K562 (cell line): Measurements from ENCODE around the gene WDR13. TPM values are rescaled to one million over a fixed set of nuclear protein-coding genes. Genes with fewer than 3 reads are reported as not detected.

Experiments used
- ATF1 ChIP-seq, 2 experiments: fragments of 450-650 bp in 1 of 2; IDR thresholded peaks; 2 replicates each; pipeline ENCODE4 v1.6.1; 2016; ENCODE audit warnings: missing compliant biosample characterization in 1 of 2, missing genetic modification characterization in 1 of 2
- CREM ChIP-seq: IDR thresholded peaks from 2 replicates; pipeline ENCODE4 v1.6.1; 2014; ENCODE audit warnings: antibody characterized with exemption, low read depth
- ETS2 ChIP-seq: IDR thresholded peaks from 2 replicates; pipeline ENCODE4 v1.6.1; 2016; ENCODE audit warnings: borderline replicate concordance, missing genetic modification characterization, mild to moderate bottlenecking, moderate library complexity, missing compliant biosample characterization; ENCODE audit not compliant: poor library complexity, severe bottlenecking
- HDGF ChIP-seq: fragments of 450-650 bp; IDR thresholded peaks from 2 replicates; pipeline ENCODE4 v1.6.1; 2016
- HNRNPH1 ChIP-seq: fragments of 200-400 bp; formaldehyde crosslinking; optimal IDR thresholded peaks from 2 replicates; pipeline ENCODE3; 2017; ENCODE audit warnings: low read depth, mild to moderate bottlenecking, low read length, moderate library complexity
- KAT2B ChIP-seq: IDR thresholded peaks from one replicate; pipeline ENCODE4 v1.6.1; 2012; ENCODE audit warnings: low read depth, mild to moderate bottlenecking, control low read depth, inconsistent platforms, low read length, moderate library complexity
- MTA3 ChIP-seq: fragments of 450-650 bp; formaldehyde crosslinking; IDR thresholded peaks from 2 replicates; pipeline ENCODE4 v1.6.1; 2017; ENCODE audit warnings: mild to moderate bottlenecking, borderline replicate concordance
- SRSF1 ChIP-seq: fragments of 200-400 bp; formaldehyde crosslinking; IDR thresholded peaks from 2 replicates; pipeline ENCODE4 v1.6.1; 2017; ENCODE audit warnings: mild to moderate bottlenecking, low read depth, low read length, moderate library complexity
- U2AF1 ChIP-seq: fragments of 200-400 bp; formaldehyde crosslinking; optimal IDR thresholded peaks from 2 replicates; pipeline ENCODE3; 2017; ENCODE audit warnings: mild to moderate bottlenecking, low read depth, low read length, moderate library complexity
- ZFPM2 ChIP-seq: fragments of 250-450 bp; sonication (Bioruptor Pico); IDR thresholded peaks from 2 replicates; pipeline ENCODE4 v1.5.1; 2022; ENCODE audit warnings: mild to moderate bottlenecking
- ZNF146 ChIP-seq: IDR thresholded peaks from one replicate; pipeline ENCODE4 v1.6.1; 2018; ENCODE audit warnings: missing compliant biosample characterization; ENCODE audit not compliant: unreplicated experiment
- ZNF316 ChIP-seq: fragments of 450-650 bp; IDR thresholded peaks from 2 replicates; pipeline ENCODE4 v1.6.1; 2016
- polyA plus RNA-seq, 8 experiments: library from polyadenylated mRNA; depleted of rRNA in 4 of 8; stranded (reverse) in 5 of 8; unstranded in 3 of 8; fragments of >200 nt; fragmentation: Nextera tagmentation in 2 of 8; fragmentation: Illumina TruSeq in 1 of 8; extraction: Ambion mirVana in 2 of 8; extraction: Trizol in 1 of 8; gene quantifications; 2 replicates each; pipeline versions ENCODE4 v1.2.1 to v1.2.3, GENCODE V29; 2011 to 2014; ENCODE audit warnings: inconsistent platforms in 1 of 8, missing spikeins in 1 of 8
- total RNA-seq, 7 experiments: library from RNA; depleted of rRNA in 6 of 7; stranded (reverse); fragments of >200 nt in 6 of 7; fragmentation: Illumina TruSeq in 2 of 7; extraction: Trizol in 2 of 7; gene quantifications; 2 replicates each; pipeline versions ENCODE4 v1.2.1 to v1.2.3, GENCODE V29; 2011 to 2021; ENCODE audit warnings: low replicate concordance in 1 of 7
- TF ChIP-seq, protein P1 (sequence below): fragments of 200-400 bp; formaldehyde crosslinking; IDR thresholded peaks from 2 replicates; pipeline ENCODE4 v1.6.1; 2017; ENCODE audit warnings: mild to moderate bottlenecking, low read depth, low read length, moderate library complexity
- TF ChIP-seq, protein P2 (sequence below), 2 experiments: fragments of 150-350 bp in 1 of 2; IDR thresholded peaks; 2 replicates each; pipeline ENCODE4 v1.6.1; 2012 to 2016; ENCODE audit warnings: low read depth in 2 of 2, low read length in 2 of 2, mild to moderate bottlenecking in 1 of 2, moderate library complexity in 1 of 2
- TF ChIP-seq, protein P3 (sequence below): fragments of 450-650 bp; formaldehyde crosslinking; IDR thresholded peaks from 2 replicates; pipeline ENCODE4 v1.4.0; 2022; ENCODE audit warnings: mild to moderate bottlenecking, moderate library complexity
- TF ChIP-seq, protein P4 (sequence below): fragments of 250-450 bp; sonication (Bioruptor Pico); IDR thresholded peaks from 2 replicates; pipeline ENCODE4 v1.5.1; 2021; ENCODE audit warnings: mild to moderate bottlenecking
- TF ChIP-seq, protein P5 (sequence below): sonication (generic); formaldehyde crosslinking; IDR thresholded peaks from 2 replicates; pipeline ENCODE4 v1.4.0; 2020; ENCODE audit warnings: mild to moderate bottlenecking, missing genetic modification reagents

Gene WDR13
- total and polyA plus RNA-seq, 9 of the 15 experiments (the other 6 are each of a cell fraction or from before 2014, with no cell fraction given) = 7.4 to 70.5 (median 31.4) TPM

DNA sequence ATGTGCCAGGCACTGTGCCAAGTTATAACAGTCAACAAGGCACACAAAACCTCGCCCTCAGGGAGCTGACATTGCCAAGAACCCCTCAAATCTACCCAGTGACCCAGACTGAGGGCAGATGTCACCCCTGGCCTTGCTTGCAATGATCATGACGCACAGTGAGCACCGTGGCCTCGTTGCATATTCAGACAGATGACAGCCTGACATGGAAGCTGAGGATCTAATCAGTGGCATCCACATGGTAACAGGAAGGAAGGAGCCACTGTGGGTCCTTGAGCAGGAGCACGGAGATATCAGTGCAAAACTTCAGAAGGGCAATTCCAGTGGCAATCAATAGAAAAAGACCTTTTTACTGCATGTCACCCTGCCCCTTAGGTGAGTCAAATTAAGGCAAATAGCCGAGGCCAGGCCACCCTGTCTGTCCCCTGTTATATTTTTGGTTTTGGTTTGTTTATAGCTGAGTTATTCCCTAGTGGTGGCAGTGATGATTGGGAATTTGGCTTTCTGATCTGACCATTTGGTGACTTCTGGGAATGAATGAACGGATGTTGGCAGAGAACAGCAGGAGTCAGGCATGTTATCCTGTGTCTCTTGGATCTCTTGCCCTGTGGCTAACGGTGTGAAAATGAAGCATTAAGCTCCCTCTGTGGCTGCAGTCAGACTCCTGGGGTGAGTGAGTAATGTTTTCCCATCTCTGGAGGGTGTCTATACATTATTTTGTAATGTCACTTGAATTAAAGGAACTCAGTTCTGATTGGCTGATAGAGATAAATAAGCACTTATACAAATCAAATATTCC lies 20.4 kb downstream of the WDR13 start (continued):
- TF ChIP-seq, protein P1, sequence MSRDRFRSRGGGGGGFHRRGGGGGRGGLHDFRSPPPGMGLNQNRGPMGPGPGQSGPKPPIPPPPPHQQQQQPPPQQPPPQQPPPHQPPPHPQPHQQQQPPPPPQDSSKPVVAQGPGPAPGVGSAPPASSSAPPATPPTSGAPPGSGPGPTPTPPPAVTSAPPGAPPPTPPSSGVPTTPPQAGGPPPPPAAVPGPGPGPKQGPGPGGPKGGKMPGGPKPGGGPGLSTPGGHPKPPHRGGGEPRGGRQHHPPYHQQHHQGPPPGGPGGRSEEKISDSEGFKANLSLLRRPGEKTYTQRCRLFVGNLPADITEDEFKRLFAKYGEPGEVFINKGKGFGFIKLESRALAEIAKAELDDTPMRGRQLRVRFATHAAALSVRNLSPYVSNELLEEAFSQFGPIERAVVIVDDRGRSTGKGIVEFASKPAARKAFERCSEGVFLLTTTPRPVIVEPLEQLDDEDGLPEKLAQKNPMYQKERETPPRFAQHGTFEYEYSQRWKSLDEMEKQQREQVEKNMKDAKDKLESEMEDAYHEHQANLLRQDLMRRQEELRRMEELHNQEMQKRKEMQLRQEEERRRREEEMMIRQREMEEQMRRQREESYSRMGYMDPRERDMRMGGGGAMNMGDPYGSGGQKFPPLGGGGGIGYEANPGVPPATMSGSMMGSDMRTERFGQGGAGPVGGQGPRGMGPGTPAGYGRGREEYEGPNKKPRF = no peak
- no peak for TF ChIP-seq ATF1 (CRISPR knock-in tag; IDR thresholded peaks at IDR 0.05)
- TF ChIP-seq ATF1 (tag; IDR thresholded peaks at IDR 0.05) = peak; percentile 51
- TF ChIP-seq ZNF146 = no peak
- TF ChIP-seq, protein P2, sequence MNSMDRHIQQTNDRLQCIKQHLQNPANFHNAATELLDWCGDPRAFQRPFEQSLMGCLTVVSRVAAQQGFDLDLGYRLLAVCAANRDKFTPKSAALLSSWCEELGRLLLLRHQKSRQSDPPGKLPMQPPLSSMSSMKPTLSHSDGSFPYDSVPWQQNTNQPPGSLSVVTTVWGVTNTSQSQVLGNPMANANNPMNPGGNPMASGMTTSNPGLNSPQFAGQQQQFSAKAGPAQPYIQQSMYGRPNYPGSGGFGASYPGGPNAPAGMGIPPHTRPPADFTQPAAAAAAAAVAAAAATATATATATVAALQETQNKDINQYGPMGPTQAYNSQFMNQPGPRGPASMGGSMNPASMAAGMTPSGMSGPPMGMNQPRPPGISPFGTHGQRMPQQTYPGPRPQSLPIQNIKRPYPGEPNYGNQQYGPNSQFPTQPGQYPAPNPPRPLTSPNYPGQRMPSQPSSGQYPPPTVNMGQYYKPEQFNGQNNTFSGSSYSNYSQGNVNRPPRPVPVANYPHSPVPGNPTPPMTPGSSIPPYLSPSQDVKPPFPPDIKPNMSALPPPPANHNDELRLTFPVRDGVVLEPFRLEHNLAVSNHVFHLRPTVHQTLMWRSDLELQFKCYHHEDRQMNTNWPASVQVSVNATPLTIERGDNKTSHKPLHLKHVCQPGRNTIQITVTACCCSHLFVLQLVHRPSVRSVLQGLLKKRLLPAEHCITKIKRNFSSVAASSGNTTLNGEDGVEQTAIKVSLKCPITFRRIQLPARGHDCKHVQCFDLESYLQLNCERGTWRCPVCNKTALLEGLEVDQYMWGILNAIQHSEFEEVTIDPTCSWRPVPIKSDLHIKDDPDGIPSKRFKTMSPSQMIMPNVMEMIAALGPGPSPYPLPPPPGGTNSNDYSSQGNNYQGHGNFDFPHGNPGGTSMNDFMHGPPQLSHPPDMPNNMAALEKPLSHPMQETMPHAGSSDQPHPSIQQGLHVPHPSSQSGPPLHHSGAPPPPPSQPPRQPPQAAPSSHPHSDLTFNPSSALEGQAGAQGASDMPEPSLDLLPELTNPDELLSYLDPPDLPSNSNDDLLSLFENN (IDR thresholded peaks at IDR 0.05; ENCODE audit: low read depth in 2 of 2, low read length in 2 of 2) = 0 out of 4 replicates have a peak, but pooled peaks of 1 of the 2 experiments have one; percentile 33
- no peak for TF ChIP-seq U2AF1
- no peak for TF ChIP-seq ETS2
- TF ChIP-seq, protein P3, sequence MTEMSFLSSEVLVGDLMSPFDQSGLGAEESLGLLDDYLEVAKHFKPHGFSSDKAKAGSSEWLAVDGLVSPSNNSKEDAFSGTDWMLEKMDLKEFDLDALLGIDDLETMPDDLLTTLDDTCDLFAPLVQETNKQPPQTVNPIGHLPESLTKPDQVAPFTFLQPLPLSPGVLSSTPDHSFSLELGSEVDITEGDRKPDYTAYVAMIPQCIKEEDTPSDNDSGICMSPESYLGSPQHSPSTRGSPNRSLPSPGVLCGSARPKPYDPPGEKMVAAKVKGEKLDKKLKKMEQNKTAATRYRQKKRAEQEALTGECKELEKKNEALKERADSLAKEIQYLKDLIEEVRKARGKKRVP (CRISPR knock-in tag) = no peak
- TF ChIP-seq ZNF316 = no peak
- TF ChIP-seq, protein P4, sequence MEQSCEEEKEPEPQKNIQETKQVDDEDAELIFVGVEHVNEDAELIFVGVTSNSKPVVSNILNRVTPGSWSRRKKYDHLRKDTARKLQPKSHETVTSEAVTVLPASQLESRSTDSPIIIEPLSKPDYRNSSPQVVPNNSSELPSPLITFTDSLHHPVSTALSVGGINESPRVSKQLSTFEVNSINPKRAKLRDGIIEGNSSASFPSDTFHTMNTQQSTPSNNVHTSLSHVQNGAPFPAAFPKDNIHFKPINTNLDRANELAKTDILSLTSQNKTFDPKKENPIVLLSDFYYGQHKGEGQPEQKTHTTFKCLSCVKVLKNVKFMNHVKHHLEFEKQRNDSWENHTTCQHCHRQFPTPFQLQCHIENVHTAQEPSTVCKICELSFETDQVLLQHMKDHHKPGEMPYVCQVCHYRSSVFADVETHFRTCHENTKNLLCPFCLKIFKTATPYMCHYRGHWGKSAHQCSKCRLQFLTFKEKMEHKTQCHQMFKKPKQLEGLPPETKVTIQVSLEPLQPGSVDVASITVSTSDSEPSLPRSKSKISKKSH (CRISPR knock-in tag) = no peak
- no peak for TF ChIP-seq HDGF
- no peak for TF ChIP-seq SRSF1
- TF ChIP-seq ZFPM2 = no peak
- peak; percentile 75 for TF ChIP-seq CREM
- TF ChIP-seq HNRNPH1 = no peak
- no peak for TF ChIP-seq KAT2B
- TF ChIP-seq, protein P5, sequence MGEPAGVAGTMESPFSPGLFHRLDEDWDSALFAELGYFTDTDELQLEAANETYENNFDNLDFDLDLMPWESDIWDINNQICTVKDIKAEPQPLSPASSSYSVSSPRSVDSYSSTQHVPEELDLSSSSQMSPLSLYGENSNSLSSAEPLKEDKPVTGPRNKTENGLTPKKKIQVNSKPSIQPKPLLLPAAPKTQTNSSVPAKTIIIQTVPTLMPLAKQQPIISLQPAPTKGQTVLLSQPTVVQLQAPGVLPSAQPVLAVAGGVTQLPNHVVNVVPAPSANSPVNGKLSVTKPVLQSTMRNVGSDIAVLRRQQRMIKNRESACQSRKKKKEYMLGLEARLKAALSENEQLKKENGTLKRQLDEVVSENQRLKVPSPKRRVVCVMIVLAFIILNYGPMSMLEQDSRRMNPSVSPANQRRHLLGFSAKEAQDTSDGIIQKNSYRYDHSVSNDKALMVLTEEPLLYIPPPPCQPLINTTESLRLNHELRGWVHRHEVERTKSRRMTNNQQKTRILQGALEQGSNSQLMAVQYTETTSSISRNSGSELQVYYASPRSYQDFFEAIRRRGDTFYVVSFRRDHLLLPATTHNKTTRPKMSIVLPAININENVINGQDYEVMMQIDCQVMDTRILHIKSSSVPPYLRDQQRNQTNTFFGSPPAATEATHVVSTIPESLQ (CRISPR knock-in tag) = no peak
- TF ChIP-seq MTA3 = no peak
